ENCODE data around the gene ATXN7. TPM values are rescaled to one million over a fixed set of nuclear protein-coding genes. Genes with fewer than 3 reads are reported as not detected.

ATXN7 gene
- total RNA-seq, 1 experiment from 2014 or later, result 3.6 TPM

DNA sequence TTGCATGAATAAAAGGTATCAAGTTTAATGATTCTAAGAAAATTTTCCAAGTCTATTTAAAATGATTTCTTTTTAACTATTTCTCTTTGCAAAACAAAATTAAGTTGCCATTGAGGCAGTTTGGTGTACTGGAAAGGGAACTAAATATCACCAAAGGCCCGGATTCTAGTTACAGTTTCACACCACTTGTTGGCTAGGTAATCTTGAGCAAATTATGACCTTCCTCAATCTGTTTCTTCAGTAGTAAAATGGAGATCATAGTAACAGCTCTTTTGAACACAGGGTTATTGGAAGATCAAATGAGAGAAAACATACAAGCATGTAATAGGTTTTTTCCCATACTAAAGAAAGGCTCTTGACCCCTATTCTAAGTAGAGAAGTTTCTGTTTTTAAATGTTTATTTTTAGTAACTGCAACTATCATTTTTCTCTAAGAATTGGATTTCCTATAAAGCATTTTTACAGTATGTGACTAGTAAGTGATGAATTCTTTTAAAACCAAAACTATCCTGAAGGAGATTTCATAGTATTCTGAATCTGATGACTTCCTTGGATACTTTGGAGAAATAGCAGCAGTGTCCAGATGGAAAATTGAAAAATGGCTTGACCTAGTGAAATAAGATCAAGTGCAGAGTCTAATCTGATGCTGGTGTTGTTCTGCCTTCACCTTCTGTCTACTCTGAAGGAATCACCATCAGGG is 32.8 kb downstream of the ATXN7 start:
- H3K4me2 ChIP-seq (ENCODE audit: low read length), result no peak overlapping the region
- H4K20me1 ChIP-seq (ENCODE audit: low read length), result no peaks in the 10 kb centered on the region
- H3F3A ChIP-seq (ENCODE audit: low read length, unreplicated experiment), result no peaks in the 10 kb centered on the region
- no peaks in the 10 kb centered on the region for H3K9me3 ChIP-seq (ENCODE audit: low read length)
- no peaks in the 10 kb centered on the region for H3K36me3 ChIP-seq (ENCODE audit: low read depth, low read length)
- POLR2A ChIA-PET (ENCODE audit: unreplicated experiment), result no interaction called here
- ATAC-seq (peak; percentile 66), DNase-seq (no peak)
- H3K9me2 ChIP-seq (replicated peaks; ENCODE audit: low read length), result no peaks in the 10 kb centered on the region
- no peaks in the 10 kb centered on the region for H3K4me1 ChIP-seq (ENCODE audit: insufficient read depth, low read length)
- no peak for TF ChIP-seq EZH2phosphoT487 (IDR thresholded peaks at IDR 0.05; ENCODE audit: borderline replicate concordance, low read length)
- TF ChIP-seq, protein P1, sequence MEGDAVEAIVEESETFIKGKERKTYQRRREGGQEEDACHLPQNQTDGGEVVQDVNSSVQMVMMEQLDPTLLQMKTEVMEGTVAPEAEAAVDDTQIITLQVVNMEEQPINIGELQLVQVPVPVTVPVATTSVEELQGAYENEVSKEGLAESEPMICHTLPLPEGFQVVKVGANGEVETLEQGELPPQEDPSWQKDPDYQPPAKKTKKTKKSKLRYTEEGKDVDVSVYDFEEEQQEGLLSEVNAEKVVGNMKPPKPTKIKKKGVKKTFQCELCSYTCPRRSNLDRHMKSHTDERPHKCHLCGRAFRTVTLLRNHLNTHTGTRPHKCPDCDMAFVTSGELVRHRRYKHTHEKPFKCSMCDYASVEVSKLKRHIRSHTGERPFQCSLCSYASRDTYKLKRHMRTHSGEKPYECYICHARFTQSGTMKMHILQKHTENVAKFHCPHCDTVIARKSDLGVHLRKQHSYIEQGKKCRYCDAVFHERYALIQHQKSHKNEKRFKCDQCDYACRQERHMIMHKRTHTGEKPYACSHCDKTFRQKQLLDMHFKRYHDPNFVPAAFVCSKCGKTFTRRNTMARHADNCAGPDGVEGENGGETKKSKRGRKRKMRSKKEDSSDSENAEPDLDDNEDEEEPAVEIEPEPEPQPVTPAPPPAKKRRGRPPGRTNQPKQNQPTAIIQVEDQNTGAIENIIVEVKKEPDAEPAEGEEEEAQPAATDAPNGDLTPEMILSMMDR (conservative IDR thresholded peaks at IDR 0.05; ENCODE audit: low read depth, low read length), result no peak
- no peak for TF ChIP-seq EZH2 (IDR thresholded peaks at IDR 0.05; ENCODE audit: low read length, unreplicated experiment)
- no TSS peak for BruUV-seq (replicated peaks)
- no peak overlapping the region for H2AFZ ChIP-seq (ENCODE audit: low read length)
- CTCF ChIA-PET, result no interaction called here
- intact Hi-C loops (cut with micrococcal nuclease), result no loop called here
- H3K27ac ChIP-seq (ENCODE audit: low read length), result no peak overlapping the region
- H3K79me2 ChIP-seq (ENCODE audit: low read length), result no peaks in the 10 kb centered on the region
- no peak overlapping the region for H3K9ac ChIP-seq (ENCODE audit: low read length)
- no peaks in the 10 kb centered on the region for H3K27me3 ChIP-seq (ENCODE audit: low read length)
- no peak overlapping the region for H3K4me3 ChIP-seq (ENCODE audit: low read length)

DNA sequence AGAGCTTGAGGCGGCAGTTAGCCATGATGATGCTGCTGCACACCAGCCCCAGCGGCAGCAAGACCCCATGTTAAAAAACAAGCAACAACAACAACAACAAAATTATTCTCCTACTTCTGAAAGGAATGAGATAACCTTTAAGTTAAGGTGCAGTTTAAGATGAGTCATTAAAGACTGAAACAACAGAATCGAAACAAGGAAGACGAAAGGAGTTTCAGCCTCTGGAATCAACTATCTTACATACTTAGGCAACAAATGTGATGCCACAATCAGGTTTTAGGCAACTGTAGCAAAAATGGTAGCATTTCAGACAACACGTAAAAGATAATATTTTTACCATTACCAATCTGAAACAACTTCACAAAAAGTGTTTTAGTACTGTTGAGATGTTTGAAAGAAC is 36.3 kb downstream of the ATXN7 start:
- H2AFZ ChIP-seq (ENCODE audit: low read length), result no peak overlapping the region
- H4K20me1 ChIP-seq (ENCODE audit: low read length), result no peaks in the 10 kb centered on the region
- no peak for ATAC-seq
- no peaks in the 10 kb centered on the region for H3K9me3 ChIP-seq (ENCODE audit: low read length)
- H3K4me3 ChIP-seq (ENCODE audit: low read length), result no peak overlapping the region
- ChIA-PET CTCF (no interaction called here), POLR2A (ENCODE audit: unreplicated experiment) (no interaction called here)
- H3K27me3 ChIP-seq (ENCODE audit: low read length), result no peaks in the 10 kb centered on the region
- H3K9ac ChIP-seq (ENCODE audit: low read length), result no peak overlapping the region
- no TSS peak for BruUV-seq (replicated peaks)
- no peak overlapping the region for H3K4me2 ChIP-seq (ENCODE audit: low read length)
- no peak for DNase-seq
- TF ChIP-seq, protein P1 (conservative IDR thresholded peaks at IDR 0.05; ENCODE audit: low read depth, low read length), result no peak
- TF ChIP-seq EZH2phosphoT487 (IDR thresholded peaks at IDR 0.05; ENCODE audit: borderline replicate concordance, low read length) (no peak), EZH2 (IDR thresholded peaks at IDR 0.05; ENCODE audit: low read length, unreplicated experiment) (no peak)
- no peaks in the 10 kb centered on the region for H3K79me2 ChIP-seq (ENCODE audit: low read length)
- H3K36me3 ChIP-seq (ENCODE audit: low read depth, low read length), result no peaks in the 10 kb centered on the region
- H3K4me1 ChIP-seq (ENCODE audit: insufficient read depth, low read length), result no peaks in the 10 kb centered on the region
- H3K27ac ChIP-seq (ENCODE audit: low read length), result no peak overlapping the region
- H3F3A ChIP-seq (ENCODE audit: low read length, unreplicated experiment), result no peaks in the 10 kb centered on the region
- H3K9me2 ChIP-seq (replicated peaks; ENCODE audit: low read length), result no peaks in the 10 kb centered on the region
- intact Hi-C loops (cut with micrococcal nuclease), result no loop called here

DNA sequence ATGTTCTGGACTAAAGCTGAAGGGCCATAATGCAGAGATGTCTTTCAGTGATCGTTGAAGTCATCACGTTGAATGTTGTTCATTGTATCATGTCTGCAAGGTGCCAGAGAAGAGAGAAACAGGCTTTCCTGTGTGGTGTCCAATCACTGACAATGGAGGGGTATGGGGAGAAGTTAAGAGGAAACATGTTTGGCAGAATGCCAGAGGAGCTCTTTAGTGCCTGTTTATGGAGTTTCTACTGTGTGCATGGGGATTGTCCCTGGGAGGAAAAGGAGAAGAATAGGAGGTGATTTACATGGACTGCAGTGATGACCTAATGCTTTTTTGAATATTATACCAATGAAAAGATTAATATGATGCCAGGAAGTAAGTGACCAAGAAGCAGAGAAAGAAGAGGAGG is 36.8 kb downstream of the ATXN7 start:
- Histone ChIP-seq H3K9me2 (replicated peaks; ENCODE audit: low read length) (no peaks in the 10 kb centered on the region), H3K27me3 (ENCODE audit: low read length) (no peaks in the 10 kb centered on the region), H4K20me1 (ENCODE audit: low read length) (no peaks in the 10 kb centered on the region), H3F3A (ENCODE audit: low read length, unreplicated experiment) (no peaks in the 10 kb centered on the region), H3K9ac (ENCODE audit: low read length) (no peak overlapping the region), H3K79me2 (ENCODE audit: low read length) (no peaks in the 10 kb centered on the region), H3K4me2 (ENCODE audit: low read length) (no peak overlapping the region), H2AFZ (ENCODE audit: low read length) (no peak overlapping the region), H3K27ac (ENCODE audit: low read length) (no peak overlapping the region), H3K4me1 (ENCODE audit: insufficient read depth, low read length) (no peaks in the 10 kb centered on the region), H3K9me3 (ENCODE audit: low read length) (no peaks in the 10 kb centered on the region), H3K4me3 (ENCODE audit: low read length) (no peak overlapping the region), H3K36me3 (ENCODE audit: low read depth, low read length) (no peaks in the 10 kb centered on the region)
- TF ChIP-seq, protein P1 (conservative IDR thresholded peaks at IDR 0.05; ENCODE audit: low read depth, low read length), result no peak
- TF ChIP-seq EZH2phosphoT487 (IDR thresholded peaks at IDR 0.05; ENCODE audit: borderline replicate concordance, low read length) (no peak), EZH2 (IDR thresholded peaks at IDR 0.05; ENCODE audit: low read length, unreplicated experiment) (no peak)
- intact Hi-C loops (cut with micrococcal nuclease), result no loop called here
- POLR2A ChIA-PET (ENCODE audit: unreplicated experiment), result no interaction called here
- BruUV-seq (replicated peaks), result no TSS peak
- CTCF ChIA-PET, result no interaction called here
- ATAC-seq (no peak), DNase-seq (no peak)
